GM19351 (cell line): Measurements from ENCODE around the gene MYO7B.

ENCODE experiments used
- ATAC-seq: cut with Tn5 transposase; IDR thresholded peaks from one replicate; pipeline ENCODE4 v1.9.1; 2021; ENCODE audit warnings: mild to moderate bottlenecking, moderate library complexity; ENCODE audit not compliant: unreplicated experiment

MYO7B gene

GRCh38 chr2:127535422-127535901, at the start of gene MYO7B:
Gene MYO7B (plus strand): TSS chr2:127535683. CDS start chr2:127559723, 24,040 bp downstream.
- no peak for ATAC-seq

- ATAC-seq = no peak
These were observed 49.8 kb upstream of the MYO7B start for GRCh38 chr2:127485694-127486071.

- ATAC-seq = no peak
These were observed 49.0 kb upstream of the MYO7B start for GRCh38 chr2:127486247-127487058.

- no peak for ATAC-seq
These were observed 45.2 kb upstream of the MYO7B start for GRCh38 chr2:127490283-127490682.

GRCh38 chr2:127498386-127498785, 37.1 kb upstream of the MYO7B start:
- ATAC-seq = no peak

- ATAC-seq = no peak
These were observed 32.0 kb upstream of the MYO7B start for GRCh38 chr2:127503491-127503890.

- no peak for ATAC-seq
These were observed 30.7 kb upstream of the MYO7B start for GRCh38 chr2:127504552-127505430.

- no peak for ATAC-seq
These were observed 29.0 kb upstream of the MYO7B start for GRCh38 chr2:127506510-127506909.

- no peak for ATAC-seq
These were observed 27.4 kb upstream of the MYO7B start for GRCh38 chr2:127508023-127508630.

GRCh38 chr2:127508631-127509034, 26.9 kb upstream of the MYO7B start:
- ATAC-seq = no peak

- no peak for ATAC-seq
These were observed 25.4 kb upstream of the MYO7B start for GRCh38 chr2:127510073-127510472.

- no peak for ATAC-seq
These were observed 24.3 kb upstream of the MYO7B start for GRCh38 chr2:127511090-127511695.

GRCh38 chr2:127511917-127512316, 23.6 kb upstream of the MYO7B start:
- ATAC-seq = no peak

GRCh38 chr2:127512362-127512761, 23.1 kb upstream of the MYO7B start:
- no peak for ATAC-seq

- no peak for ATAC-seq
These were observed 21.4 kb upstream of the MYO7B start for GRCh38 chr2:127514076-127514475.

GRCh38 chr2:127514485-127514884, 21.0 kb upstream of the MYO7B start:
- no peak for ATAC-seq

GRCh38 chr2:127515383-127515915, 20.0 kb upstream of the MYO7B start:
- no peak for ATAC-seq

- no peak for ATAC-seq
These were observed 19.3 kb upstream of the MYO7B start for GRCh38 chr2:127516041-127516762.

GRCh38 chr2:127517465-127517864, 18.0 kb upstream of the MYO7B start:
- no peak for ATAC-seq

GRCh38 chr2:127520424-127520823, 15.1 kb upstream of the MYO7B start:
- no peak for ATAC-seq
